CD4-positive, alpha-beta T cell (primary cell): ENCODE results near the gene ZNF524. TPM values are rescaled to one million over a fixed set of nuclear protein-coding genes. Genes with fewer than 3 reads are reported as not detected.

Source experiments
- ATAC-seq: fragments of 200-7000 bp; cut with Tn5 transposase; one replicate; pipeline ENCODE4 v1.10.0; 2022; ENCODE audit warnings: mild to moderate bottlenecking; ENCODE audit not compliant: poor library complexity
- CTCF ChIA-PET: fragments of 350-600 bp; sonication (Branson Sonifier 250); formaldehyde crosslinking; loops from one replicate; lab custom pipeline; 2021; ENCODE audit warnings: antibody characterized with exemption, inconsistent platforms; lab: Charles Lee
- POLR2A ChIA-PET: fragments of 350-600 bp; sonication (Branson Sonifier 250); formaldehyde crosslinking; loops from one replicate; lab custom pipeline; 2021; ENCODE audit warnings: antibody characterized with exemption, inconsistent platforms; lab: Charles Lee
- DNase-seq, 14 experiments: peaks; one replicate each; pipeline ENCODE4 v3.0.0-alpha.2; 2013 to 2020; ENCODE audit warnings: mixed read lengths in 2 of 14
- H3K27ac ChIP-seq, 2 donors: one replicate each; pipeline versions ENCODE4 v1.5.1 to v1.7.0; 2013; ENCODE audit warnings: low read length in 2 of 2, low read depth in 1 of 2, mild to moderate bottlenecking in 1 of 2
- H3K27me3 ChIP-seq, 2 experiments: 1 replicate in 1 of 2; 2 replicates in 1 of 2; pipeline versions ENCODE4 v1.6.1 to v1.7.0; 2013; ENCODE audit warnings: low read length in 2 of 2, control low read depth in 1 of 2, mild to moderate bottlenecking in 1 of 2, moderate library complexity in 1 of 2; ENCODE audit not compliant: insufficient read depth in 2 of 2, control insufficient read depth in 1 of 2
- H3K36me3 ChIP-seq: one replicate; pipeline ENCODE4 v1.6.1; 2013; ENCODE audit warnings: low read length, control low read depth; ENCODE audit not compliant: insufficient read depth
- H3K4me1 ChIP-seq: one replicate; pipeline ENCODE4 v1.6.1; 2013; ENCODE audit warnings: low read length, control low read depth; ENCODE audit not compliant: insufficient read depth
- H3K4me3 ChIP-seq: one replicate; pipeline ENCODE4 v1.5.1; 2013; ENCODE audit warnings: mild to moderate bottlenecking, low read length, moderate library complexity
- H3K9me3 ChIP-seq, 2 experiments: 1 replicate in 1 of 2; 2 replicates in 1 of 2; pipeline versions ENCODE4 v1.6.1 to v1.7.0; 2013; ENCODE audit warnings: low read length in 2 of 2, mild to moderate bottlenecking in 2 of 2, control low read depth in 1 of 2, moderate library complexity in 1 of 2; ENCODE audit not compliant: control insufficient read depth in 1 of 2, insufficient read depth in 1 of 2
- H3K27ac Mint-ChIP-seq: one replicate; pipeline ENCODE4 v1.8.0; 2020; ENCODE audit warnings: mixed read lengths
- H3K27me3 Mint-ChIP-seq: one replicate; pipeline ENCODE4 v1.8.0; 2021; ENCODE audit warnings: mixed read lengths
- H3K36me3 Mint-ChIP-seq: one replicate; pipeline ENCODE4 v1.8.0; 2021; ENCODE audit warnings: low read depth, mixed read lengths
- H3K4me1 Mint-ChIP-seq: one replicate; pipeline ENCODE4 v1.8.0; 2021; ENCODE audit warnings: low read depth, mixed read lengths
- H3K4me3 Mint-ChIP-seq: one replicate; pipeline ENCODE4 v1.8.0; 2020; ENCODE audit warnings: mild to moderate bottlenecking, mixed read lengths
- H3K9me3 Mint-ChIP-seq: one replicate; pipeline ENCODE4 v1.8.0; 2020; ENCODE audit warnings: mixed read lengths
- CTCF ChIP-seq: fragments of 200-600 bp; IDR thresholded peaks from one replicate; pipeline ENCODE4 v1.8.0; 2022; ENCODE audit warnings: antibody characterized with exemption, mild to moderate bottlenecking
- intact Hi-C, 2 experiments: fragments of 100-400 bp; cut with DNase I in 1 of 2; cut with micrococcal nuclease in 1 of 2; formaldehyde crosslinking; loops; one replicate each; pipeline versions ENCODE4 v1.15.1 to v1.9.0; 2023 to 2025; cut with DNase I, micrococcal nuclease
- total RNA-seq, 174 experiments: library from RNA in 2 of 174; stranded (reverse) in 2 of 174; gene quantifications; one replicate each; pipeline ENCODE4 v1.2.3 and lab custom pipeline; 2021 to 2026

The ZNF524 gene
- total RNA-seq, 2 experiments from 2014 or later: 9.6 to 10.3 TPM

- Mint-ChIP-seq H3K27ac (peak overlapping the region; percentile 61), H3K4me3 (peak overlapping the region; percentile 38), H3K9me3 (no peaks in the 10 kb centered on the region), H3K36me3 (peaks cover 39% of the 10 kb centered on the region), H3K27me3 (no peaks in the 10 kb centered on the region), H3K4me1 (peaks cover 40% of the 10 kb centered on the region)
- no peak for ATAC-seq
- ChIA-PET CTCF (interaction anchor here (0.5 to 4.8 kb wide), 2 partner anchors 15 to 61 kb away, joined by 3 to 28 read pairs; partner anchors contain the start of gene ZNF865), POLR2A (interaction anchor here (1.5 to 2.6 kb wide), 2 partner anchors 14 to 21 kb away, joined by 7 to 16 read pairs; partner anchors contain the start of genes FIZ1, ZNF524 and ZNF865)
- Histone ChIP-seq H3K9me3 (no peaks in the 10 kb centered on the region), H3K36me3 (peaks cover 27% of the 10 kb centered on the region), H3K4me1 (peaks cover 35% of the 10 kb centered on the region), H3K4me3 (no peak overlapping the region), H3K27me3 (no peaks in the 10 kb centered on the region), H3K27ac (no peak overlapping the region)
- peak in 4 of 14 experiments; percentile 31 to 66 (median 50) for DNase-seq
- intact Hi-C loops: no loop called here
- no peak for TF ChIP-seq CTCF
Observed at GRCh38 chr19:55620410-55621204, 20.5 kb downstream of the ZNF524 start.

GRCh38 chr19:55621205-55621672 is 21.2 kb downstream of the ZNF524 start:
- Mint-ChIP-seq H3K36me3 (peaks cover 39% of the 10 kb centered on the region), H3K9me3 (no peaks in the 10 kb centered on the region), H3K27me3 (no peaks in the 10 kb centered on the region), H3K4me3 (no peak overlapping the region), H3K4me1 (peaks cover 46% of the 10 kb centered on the region), H3K27ac (peak overlapping the region; percentile 61)
- CTCF ChIA-PET: interaction anchor here (4.8 kb wide), 1 partner anchor 15 kb away, joined by 28 read pairs; the partner anchor contains the start of gene ZNF865
- intact Hi-C loops: no loop called here
- Histone ChIP-seq H3K9me3 (no peaks in the 10 kb centered on the region), H3K27ac (no peak overlapping the region), H3K4me1 (peaks cover 42% of the 10 kb centered on the region), H3K36me3 (peaks cover 24% of the 10 kb centered on the region), H3K4me3 (no peak overlapping the region), H3K27me3 (no peaks in the 10 kb centered on the region)
- no peak for TF ChIP-seq CTCF
- DNase-seq (peak in 1 of 14 experiments; percentile 27), ATAC-seq (no peak)
- POLR2A ChIA-PET: interaction anchor here (2.6 kb wide), 1 partner anchor 15 kb away, joined by 16 read pairs; the partner anchor contains the start of gene ZNF865

- H3K9me3 ChIP-seq: no peaks in the 10 kb centered on the region
- Mint-ChIP-seq H3K4me1 (peaks cover 51% of the 10 kb centered on the region), H3K27me3 (no peaks in the 10 kb centered on the region), H3K4me3 (no peak overlapping the region), H3K9me3 (no peaks in the 10 kb centered on the region), H3K27ac (no peak overlapping the region), H3K36me3 (peaks cover 37% of the 10 kb centered on the region)
- ChIA-PET POLR2A (no interaction called here), CTCF (interaction anchor here (1.1 to 4.8 kb wide), 2 partner anchors 9 to 16 kb away, joined by 3 to 28 read pairs; partner anchors contain the start of gene ZNF865)
- H3K4me3 ChIP-seq: no peak overlapping the region
- peaks cover 19% of the 10 kb centered on the region for H3K36me3 ChIP-seq
- peaks cover 47% of the 10 kb centered on the region for H3K4me1 ChIP-seq
- no peak for ATAC-seq
- H3K27ac ChIP-seq: no peak overlapping the region
- intact Hi-C loops: no loop called here
- peak in 1 of 14 experiments; percentile 39 for DNase-seq
- H3K27me3 ChIP-seq: no peaks in the 10 kb centered on the region
- TF ChIP-seq CTCF: no peak
Observed at GRCh38 chr19:55621673-55622231, 21.7 kb downstream of the ZNF524 start.
